ENCODE data around the gene CCDC28B.

- TF ChIP-seq OSR1 (CRISPR knock-in tag; IDR thresholded peaks at IDR 0.05) (no peak), PPARA (CRISPR knock-in tag; IDR thresholded peaks at IDR 0.05; ENCODE audit: borderline replicate concordance) (no peak), ZFP3 (CRISPR knock-in tag; IDR thresholded peaks at IDR 0.05) (no peak), PATZ1 (CRISPR knock-in tag; IDR thresholded peaks at IDR 0.05; ENCODE audit: borderline replicate concordance) (no peak), TSHZ2 (CRISPR knock-in tag; IDR thresholded peaks at IDR 0.05) (no peak), CREB5 (CRISPR knock-in tag; IDR thresholded peaks at IDR 0.05; ENCODE audit: low read depth) (no peak), TOX (CRISPR knock-in tag; IDR thresholded peaks at IDR 0.05; ENCODE audit: borderline replicate concordance) (no peak), GLIS3 (CRISPR knock-in tag; IDR thresholded peaks at IDR 0.05) (no peak)
Observed at GRCh38 chr1:32178380-32179192, 21.8 kb upstream of the CCDC28B start.

All from SK-N-SH treated with all-trans-retinoic acid at 6 μM for 48 hours (cell line).